ENCODE measurements around the gene WBP11.

WBP11 gene

GRCh38 chr12:14803011-14803829, at the start of gene WBP11, which contains the start of gene C12orf60:
Gene WBP11 (minus strand): TSS chr12:14803478. CDS start chr12:14801383, 2,095 bp downstream.
Gene C12orf60 (plus strand): TSS chr12:14803670. CDS start chr12:14822936, 19,266 bp downstream.
- DNase-seq: peak; percentile 89

- DNase-seq: no peak
Observed at GRCh38 chr12:14852880-14853279, 49.6 kb upstream of the WBP11 start.

GRCh38 chr12:14850929-14851663, 47.8 kb upstream of the WBP11 start:
- DNase-seq: no peak

- no peak for DNase-seq
Observed at GRCh38 chr12:14849661-14850060, 46.4 kb upstream of the WBP11 start.

- no peak for DNase-seq
Observed at GRCh38 chr12:14846876-14847580, 43.8 kb upstream of the WBP11 start.

GRCh38 chr12:14846042-14846587, 42.8 kb upstream of the WBP11 start:
- no peak for DNase-seq

GRCh38 chr12:14845350-14845750, 42.1 kb upstream of the WBP11 start:
- DNase-seq: no peak

- DNase-seq: no peak
Observed at GRCh38 chr12:14844401-14844800, 41.1 kb upstream of the WBP11 start.

GRCh38 chr12:14843425-14843887, 40.2 kb upstream of the WBP11 start, which contains the start of gene ART4:
Gene ART4 (minus strand): TSS chr12:14843526. CDS start chr12:14843113, 413 bp downstream.
- no peak for DNase-seq

- DNase-seq: no peak
Observed at GRCh38 chr12:14842315-14842714, 39.0 kb upstream of the WBP11 start.

GRCh38 chr12:14841761-14842160, 38.5 kb upstream of the WBP11 start:
- no peak for DNase-seq

GRCh38 chr12:14840616-14841015, 37.3 kb upstream of the WBP11 start:
- no peak for DNase-seq

- no peak for DNase-seq
Observed at GRCh38 chr12:14839262-14839661, 36.0 kb upstream of the WBP11 start.

GRCh38 chr12:14836336-14837210, 33.3 kb upstream of the WBP11 start:
- DNase-seq: no peak

GRCh38 chr12:14834509-14834908, 31.2 kb upstream of the WBP11 start:
- no peak for DNase-seq

GRCh38 chr12:14833952-14834351, 30.7 kb upstream of the WBP11 start:
- no peak for DNase-seq

- DNase-seq: no peak
Observed at GRCh38 chr12:14833336-14833735, 30.1 kb upstream of the WBP11 start.

GRCh38 chr12:14828892-14829291, 25.6 kb upstream of the WBP11 start:
- no peak for DNase-seq

GRCh38 chr12:14827043-14827442, 23.8 kb upstream of the WBP11 start:
- no peak for DNase-seq

GRCh38 chr12:14826491-14826890, 23.2 kb upstream of the WBP11 start:
- no peak for DNase-seq

GRCh38 chr12:14825256-14825655, 22.0 kb upstream of the WBP11 start:
- DNase-seq: no peak

Data from stimulated activated naive CD4-positive, alpha-beta T cell treated with Interleukin-2 at 50 U/mL for 16 hours (primary cell).